NCI-H345 treated with DMSO at 0.1 percent for 48 hours (cell line): ENCODE data around the gene ARHGAP5.
A peak's percentile ranks its signal among the peaks of the same experiment; 100 is the strongest.
"Not testable (repeated sequence)": the region's sequence is repeated elsewhere in the genome, so short reads cannot be mapped to it uniquely, and the experiment has no call there.

ENCODE experiments used
- DNase-seq: peaks from one replicate; lab custom pipeline; 2025; ENCODE audit not compliant: unreplicated experiment; lab: John Stamatoyannopoulos, UW

Gene ARHGAP5

DNA sequence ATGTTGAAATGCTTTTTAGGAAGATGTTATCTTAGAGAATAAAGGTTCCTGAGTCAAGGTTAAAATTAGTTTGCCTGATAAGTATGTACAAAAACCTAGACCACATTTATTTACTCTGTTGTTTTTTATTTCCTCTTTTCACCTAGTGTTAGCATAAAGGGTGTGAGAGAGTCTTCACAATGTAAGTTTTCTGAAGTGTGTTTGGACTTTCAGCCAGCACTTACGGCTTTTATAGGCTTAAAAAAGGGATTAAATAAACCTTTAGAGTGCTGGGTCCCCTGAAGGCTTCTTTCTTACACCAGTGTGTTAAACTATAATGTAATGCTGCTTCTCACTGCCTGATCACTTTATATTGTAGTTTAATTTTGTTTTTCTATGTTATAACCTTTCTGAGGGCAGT, 27.2 kb downstream of the ARHGAP5 start:
- DNase-seq, result no peak

DNA sequence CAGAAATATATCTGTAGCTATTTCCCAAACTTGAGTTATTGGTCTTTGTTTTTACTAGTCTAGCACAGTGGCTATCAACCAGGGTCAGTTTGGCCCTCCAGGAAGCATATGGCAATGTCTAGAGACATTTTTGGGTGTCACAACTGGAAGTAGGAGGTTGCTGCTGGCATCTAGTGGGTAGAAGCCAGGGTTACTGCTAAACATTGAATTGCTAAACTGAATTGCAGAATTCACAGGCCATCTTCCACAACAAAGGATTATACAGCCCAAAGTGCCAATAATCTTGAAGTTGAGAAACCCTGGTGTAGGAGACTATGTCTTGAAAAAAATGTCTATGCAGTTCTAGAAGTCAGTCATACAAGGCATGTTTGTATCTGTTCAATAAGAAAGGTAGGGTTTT, 27.7 kb downstream of the ARHGAP5 start:
- DNase-seq, result no peak

DNA sequence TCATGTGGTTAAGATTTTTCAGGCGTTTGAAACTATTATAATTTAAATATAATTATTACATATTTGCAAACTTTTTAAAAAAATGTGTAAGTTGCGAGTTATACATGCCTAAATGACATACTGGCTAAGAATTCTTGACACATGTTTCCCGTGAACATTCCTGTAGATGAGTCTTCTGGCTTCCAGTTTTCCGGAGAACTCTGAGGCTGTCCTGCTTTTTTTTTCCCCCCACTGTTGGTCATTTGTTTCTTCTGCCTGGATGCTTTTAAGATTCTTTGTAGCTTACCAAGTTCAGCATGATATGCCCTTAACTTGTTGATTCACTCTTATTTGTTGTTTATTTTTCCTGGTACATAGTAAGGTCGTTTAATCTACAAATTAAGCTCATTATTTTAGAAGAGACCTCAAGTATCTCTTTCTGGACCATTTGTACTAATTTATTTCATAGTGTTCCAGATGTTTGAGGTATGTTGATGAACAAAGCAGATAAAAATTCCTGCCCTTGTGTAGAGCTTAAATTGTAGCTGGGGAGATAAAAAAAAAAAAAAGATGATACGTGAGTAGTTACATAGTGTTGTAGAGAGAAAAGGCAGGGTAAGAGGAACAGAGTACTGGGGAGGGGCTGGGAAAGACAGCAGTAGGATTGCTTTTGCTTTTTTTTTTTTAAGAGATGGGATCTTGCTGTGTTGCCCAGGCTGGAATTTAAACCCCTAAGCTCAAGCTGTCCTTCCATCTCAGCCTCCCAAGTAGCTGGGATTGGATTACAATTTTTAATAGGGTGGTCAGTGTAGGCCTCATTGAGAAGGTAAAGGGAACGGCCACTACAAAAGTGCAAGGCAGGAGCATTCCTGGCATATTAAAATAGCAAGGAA, 32.8 kb downstream of the ARHGAP5 start:
- DNase-seq, result no peak

DNA sequence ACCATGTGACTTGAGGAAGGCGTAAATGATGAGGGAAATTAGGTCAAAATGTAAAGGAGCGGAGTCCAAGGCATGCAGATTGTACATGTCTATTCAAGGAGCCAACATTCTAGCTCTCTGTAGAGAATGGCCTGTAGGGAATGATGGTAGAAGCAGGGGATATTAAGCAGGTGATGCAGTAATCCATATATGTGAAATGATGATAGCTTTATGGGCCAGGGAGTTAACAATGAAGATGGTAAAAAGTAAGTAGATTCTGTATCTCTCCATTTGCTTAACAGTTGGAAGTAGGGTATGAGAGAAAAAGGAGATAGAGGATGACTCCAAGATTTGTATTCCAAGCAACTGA, 33.4 kb downstream of the ARHGAP5 start:
- DNase-seq, result no peak

DNA sequence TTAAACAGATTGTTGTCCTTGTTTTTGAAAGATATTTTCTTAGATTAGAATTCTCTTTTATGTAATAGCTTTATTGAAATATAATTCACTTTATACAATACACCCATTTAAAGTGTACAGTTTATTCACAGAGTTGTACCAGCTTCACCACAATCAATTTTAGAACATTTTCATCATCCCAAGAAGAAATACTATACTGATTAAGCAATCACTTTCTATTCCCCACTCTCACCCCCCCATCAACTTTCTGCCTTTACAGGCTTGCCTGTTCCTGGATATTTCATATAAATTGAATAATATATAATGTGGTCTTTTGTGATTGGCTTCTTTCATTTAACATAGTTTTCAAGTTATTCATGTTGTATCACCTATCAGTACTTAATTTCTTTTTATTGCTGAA, 44.4 kb downstream of the ARHGAP5 start:
- no peak for DNase-seq

DNA sequence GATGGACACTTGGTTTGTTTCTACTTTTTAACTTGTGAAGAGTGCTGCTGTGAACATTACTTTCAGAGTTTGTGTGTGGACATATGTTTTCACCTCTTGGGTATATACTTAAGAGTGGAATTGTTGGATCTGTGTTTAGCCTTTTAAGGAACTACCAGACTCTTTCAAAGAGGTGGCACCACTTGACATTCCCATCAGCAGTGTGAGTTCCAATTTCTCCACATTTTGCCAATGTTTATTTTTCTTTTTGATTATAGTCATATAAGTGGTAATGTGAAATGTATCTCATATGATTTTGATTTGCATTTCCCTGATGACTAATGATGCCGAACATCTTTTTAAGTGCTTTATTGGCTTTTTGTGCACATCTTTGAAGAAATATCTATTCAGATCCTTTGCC, 44.8 kb downstream of the ARHGAP5 start:
- DNase-seq, result no peak

DNA sequence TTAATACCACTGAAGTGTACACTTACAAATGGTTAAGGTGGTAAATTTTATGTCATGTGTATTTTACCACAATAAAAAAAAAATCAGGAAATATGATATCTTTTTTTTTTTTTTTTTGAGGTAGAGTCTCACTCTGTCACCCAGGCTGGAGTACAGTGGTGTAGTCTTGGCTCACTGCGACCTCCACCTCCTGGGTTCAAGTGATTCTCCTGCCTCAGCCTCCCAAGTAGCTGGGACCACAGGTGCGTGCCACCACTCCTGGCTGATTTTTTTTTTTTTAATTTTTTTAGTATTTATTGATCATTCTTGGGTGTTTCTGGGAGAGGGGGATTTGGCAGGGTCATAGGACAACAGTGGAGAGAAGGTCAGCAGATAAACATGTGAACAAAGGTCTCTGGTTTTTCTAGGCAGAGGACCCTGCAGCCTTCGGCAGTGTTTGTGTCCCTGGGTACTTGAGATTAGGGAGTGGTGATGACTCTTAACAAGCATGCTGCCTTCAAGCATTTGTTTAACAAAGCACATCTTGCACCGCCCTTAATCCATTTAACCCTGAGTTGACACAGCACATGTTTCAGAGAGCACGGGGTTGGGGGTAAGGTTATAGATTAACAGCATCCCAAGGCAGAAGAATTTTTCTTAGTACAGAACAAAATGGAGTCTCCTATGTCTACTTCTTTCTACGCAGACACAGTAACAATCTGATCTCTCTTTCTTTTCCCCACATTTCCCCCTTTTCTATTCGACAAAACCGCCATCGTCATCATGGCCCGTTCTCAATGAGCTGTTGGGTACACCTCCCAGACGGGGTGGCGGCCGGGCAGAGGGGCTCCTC, 50.0 kb downstream of the ARHGAP5 start:
- DNase-seq, result not testable (repeated sequence)

DNA sequence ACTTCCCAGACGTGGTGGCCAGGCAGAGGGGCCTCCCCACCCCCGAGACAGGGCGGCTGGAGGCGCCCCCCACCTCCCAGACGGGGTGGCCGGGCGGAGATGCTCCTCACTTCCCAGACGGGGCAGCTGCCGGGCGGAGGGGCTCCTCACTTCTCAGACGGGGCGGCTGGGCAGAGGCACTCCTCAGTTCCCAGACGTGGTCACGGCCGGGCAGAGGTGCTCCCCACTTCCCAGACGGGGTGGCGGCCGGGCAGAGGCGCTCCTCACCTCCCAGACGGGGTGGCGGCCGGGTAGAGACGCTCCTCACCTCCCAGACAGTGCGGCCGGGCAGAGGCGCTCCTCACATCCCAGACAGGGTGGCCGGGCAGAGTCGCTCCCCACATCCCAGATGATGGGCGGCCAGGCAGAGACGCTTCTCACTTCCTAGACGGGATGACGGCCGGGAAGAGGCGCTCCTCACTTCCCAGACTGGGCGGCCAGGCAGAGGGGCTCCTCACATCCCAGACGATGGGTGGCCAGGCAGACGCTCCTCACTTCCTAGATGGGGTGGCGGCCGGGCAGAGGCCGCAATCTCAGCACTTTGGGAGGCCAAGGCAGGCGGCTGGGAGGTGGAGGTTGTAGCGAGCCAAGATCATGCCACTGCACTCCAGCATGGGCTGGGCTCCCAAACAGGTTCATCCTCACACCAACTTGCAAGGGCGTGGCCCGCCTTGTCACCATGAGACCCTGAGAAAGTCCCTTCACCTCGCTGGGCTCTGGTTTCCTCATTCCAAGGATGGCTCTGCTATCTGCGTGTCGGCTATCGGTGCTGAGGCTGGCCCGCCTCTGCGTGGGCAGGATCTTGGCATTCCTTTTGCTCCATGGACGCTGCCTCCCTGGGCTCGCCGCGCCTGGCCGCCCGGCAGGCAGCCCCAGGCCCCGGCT, 50.9 kb downstream of the ARHGAP5 start:
- DNase-seq, result not testable (repeated sequence)

DNA sequence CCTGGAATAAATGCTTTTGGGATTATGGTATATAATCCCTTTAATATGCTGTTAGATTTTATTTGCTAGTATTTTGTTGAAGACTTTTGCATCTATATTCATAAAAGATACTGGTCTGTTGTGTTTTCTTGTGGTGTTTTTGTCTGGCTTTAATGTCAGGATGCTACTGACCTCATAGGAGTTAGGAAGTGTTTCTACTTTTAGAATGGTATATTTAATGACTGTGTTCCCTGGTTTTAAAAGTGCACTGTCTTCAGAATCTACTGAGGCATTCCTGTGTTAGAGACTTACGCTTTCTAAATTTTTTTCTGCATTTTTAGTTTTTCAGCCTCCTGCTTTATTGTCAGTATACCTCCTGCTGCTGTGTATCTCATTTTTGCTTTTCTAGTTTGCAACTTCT, 51.6 kb downstream of the ARHGAP5 start:
- DNase-seq, result no peak

DNA sequence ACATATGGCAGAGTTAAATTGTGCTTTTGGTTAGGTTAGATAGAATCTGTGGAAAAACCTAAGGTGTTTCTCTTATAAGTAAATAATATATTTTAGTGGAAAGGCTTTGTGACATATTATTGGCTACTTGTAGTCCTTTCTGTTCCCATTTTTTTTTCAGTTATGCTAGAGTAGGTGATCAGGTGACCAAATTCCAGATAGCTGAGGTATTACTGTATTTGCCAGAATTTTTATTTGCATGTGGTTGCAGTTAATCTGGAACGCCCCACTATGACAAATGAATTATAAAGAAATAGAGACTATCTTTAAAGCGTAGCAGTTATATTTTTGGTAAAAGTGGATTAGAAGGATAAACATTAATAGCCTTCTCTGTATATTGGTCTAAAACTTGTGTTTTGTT, 52.0 kb downstream of the ARHGAP5 start:
- no peak for DNase-seq

DNA sequence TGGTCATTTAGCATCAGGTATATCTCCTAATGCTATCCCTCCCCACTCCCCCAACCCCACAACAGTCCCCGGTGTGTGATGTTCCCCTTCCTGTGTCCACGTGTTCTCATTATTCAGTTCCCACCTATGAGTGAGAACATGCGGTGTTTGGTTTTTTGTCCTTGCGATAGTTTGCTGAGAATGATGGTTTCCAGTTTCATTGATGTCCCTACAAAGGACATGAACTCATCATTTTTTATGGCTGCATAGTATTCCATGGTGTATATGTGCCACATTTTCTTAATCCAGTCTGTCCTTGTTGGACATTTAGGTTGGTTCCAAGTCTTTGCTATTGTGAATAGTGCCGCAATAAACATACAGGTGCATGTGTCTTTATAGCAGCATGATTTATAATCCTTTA, 54.6 kb downstream of the ARHGAP5 start:
- DNase-seq, result not testable (repeated sequence)

DNA sequence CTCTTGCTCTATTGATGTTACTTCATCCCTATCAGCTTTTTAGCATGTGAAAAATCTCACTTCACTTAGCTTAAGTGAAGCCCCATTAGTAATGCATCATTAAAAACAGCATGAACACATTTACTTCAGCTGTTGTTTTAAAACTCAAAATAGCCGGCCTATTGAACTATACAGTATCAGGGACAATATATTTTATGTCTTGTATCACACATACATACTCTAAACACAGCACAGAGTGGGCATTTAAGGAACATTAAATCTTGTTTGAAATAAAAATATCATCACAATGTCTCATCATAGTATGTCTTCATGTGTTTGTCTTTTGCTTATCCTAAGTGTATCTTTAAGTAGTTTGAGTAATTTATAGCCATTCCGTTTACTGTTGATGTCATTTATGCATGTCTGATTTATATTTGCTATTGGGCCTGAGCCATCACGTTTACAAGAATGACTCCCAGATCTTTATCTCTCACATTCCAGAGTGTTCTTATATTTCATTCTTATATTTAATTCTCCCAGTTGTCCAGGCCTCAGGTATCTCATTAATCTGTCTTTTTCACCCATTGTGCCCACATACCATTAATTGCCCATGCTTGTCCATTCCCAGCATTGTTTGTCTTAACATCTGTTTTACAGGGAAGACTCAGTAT, 57.5 kb downstream of the ARHGAP5 start:
- peak; percentile 43 for DNase-seq

DNA sequence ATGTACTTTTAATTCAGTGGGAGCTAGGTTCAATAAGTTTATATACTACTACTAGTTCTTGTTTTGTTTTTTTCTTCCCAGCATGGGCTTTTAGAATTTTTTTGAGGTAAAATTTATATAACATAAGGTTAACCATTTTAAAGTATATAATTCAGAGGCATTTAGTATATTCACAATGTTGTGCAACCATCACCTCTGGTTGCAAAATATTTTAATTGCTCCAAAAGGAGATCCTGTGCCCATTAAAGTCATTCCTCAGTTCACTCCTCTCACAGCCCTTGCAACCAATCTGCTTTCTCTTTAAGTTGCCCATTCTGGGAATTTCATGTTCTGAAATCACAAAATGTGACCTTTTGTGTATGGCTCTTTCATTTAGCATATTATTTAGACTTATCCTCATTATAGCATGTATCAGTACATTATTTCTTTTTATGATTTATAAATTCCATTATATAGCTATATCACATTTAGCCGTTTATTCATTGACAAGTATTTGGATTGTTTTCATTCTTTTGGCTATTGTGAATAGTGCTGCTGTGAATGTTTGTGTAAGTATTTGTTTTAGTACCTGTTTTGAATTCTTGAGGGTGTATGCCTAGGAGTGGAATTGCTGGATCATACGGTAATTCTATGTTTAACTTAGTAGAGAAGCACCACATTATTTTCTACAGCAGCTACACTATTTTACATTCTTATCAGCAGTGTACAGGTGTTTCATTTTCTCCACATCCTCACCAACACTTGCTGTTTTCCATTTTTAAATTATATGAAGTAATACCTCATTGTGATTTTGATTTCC, 59.1 kb downstream of the ARHGAP5 start:
- DNase-seq, result no peak

DNA sequence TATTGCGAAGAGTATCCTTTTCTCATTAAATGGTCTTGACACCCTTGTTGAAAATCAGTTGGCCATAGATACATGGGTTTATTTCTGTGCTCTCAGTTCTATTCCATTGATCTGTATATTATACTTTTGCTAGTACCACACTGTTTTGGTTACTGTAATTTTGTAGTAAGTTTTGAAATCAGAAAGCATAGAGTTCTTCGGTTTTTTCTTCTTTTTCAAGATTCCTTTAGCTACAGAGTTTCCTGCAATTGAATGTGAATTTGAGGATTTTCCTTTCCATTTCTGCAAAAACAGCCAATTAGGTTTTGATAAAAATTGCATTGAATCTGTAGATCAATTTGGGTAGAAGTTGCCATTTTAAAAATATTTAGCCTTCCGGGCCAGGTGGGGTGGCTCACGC, 60.2 kb downstream of the ARHGAP5 start:
- no peak for DNase-seq

DNA sequence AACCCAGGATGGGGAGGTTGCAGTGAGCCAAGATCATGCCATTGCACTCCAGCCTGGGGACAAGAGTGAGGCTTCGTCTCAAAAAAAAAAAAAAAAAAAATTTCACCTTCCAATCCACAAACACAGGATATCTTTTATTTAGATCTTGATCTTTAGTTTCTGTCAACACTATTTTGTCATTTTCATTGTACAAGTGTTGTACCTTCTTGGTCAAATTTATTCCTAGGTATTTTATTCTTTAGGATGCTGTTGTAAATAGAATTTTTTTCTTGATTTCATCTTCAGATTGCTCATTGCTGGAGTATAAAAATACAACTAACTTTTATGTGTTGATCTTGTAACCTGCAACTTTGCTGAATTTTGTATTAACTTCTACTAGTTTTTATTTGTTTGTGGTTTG, 60.8 kb downstream of the ARHGAP5 start:
- no peak for DNase-seq

DNA sequence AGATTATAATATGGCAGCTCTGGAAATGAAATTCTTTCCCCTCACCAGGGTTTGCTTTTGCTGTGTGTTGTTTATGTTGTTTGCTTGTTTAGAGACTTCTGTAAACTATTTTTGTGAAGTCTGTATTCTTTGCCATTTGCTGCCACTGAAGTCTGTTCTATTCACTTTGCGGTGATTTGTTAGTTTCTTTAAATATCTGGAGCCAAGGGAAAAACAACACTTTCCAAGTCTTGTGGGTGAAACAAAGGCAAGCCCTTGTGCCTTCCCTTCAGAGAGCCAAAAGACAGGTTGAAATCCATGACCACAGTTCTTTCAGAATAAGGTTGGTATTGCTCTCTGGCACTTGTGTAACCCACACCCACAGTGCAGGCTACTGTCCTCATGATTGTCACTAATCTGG, 65.2 kb downstream of the ARHGAP5 start:
- DNase-seq, result no peak

DNA sequence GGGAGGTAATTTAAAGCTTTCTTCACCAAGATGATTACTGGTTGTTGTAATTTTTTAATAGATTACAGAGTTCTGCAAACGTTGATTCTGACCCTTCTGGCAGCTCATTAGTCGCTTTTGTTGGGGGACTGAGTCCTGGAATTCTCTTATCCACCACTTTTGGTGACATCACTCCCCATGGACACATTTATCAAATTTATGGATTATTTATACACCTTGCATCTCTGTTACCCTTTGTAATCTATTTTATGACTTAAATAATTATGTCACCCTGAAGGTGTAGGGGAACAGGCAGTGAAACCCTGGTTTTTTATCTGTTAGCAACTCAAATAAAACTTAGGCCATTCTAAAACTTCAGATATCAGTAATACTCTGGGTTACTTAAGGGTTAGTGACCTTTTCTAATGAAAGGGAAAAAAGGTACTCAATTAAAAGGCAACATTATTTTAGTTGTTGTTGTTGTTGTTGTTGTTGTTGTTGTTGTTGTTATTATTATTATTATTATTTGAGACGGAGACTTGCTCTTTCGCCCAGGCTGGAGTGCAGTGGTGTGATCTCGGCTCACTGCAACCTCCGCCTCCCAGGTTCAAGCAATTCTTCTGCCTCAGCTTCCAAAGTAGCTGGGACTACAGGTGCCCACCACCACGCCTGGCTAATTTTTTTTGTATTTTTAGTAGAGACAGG, 65.8 kb downstream of the ARHGAP5 start:
- DNase-seq, result no peak

DNA sequence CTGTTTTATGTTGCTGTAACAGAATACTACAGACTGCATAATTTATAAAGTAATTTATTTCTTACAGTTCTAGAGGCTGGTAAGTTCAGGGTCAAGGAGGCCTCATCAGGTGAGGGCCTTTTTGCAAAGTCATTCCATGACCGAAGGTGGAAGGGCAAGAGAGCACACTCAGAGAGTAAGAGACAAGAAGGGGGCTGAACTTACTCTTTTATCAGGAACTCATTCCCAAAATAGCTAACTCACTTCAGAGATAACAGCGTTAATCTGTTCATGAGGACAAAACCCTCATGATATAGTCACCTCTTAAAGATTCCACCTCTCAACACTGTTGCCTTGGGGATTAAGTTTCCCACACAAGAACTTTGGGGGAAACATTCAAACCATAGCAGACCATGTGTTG, 73.3 kb downstream of the ARHGAP5 start:
- DNase-seq, result no peak

DNA sequence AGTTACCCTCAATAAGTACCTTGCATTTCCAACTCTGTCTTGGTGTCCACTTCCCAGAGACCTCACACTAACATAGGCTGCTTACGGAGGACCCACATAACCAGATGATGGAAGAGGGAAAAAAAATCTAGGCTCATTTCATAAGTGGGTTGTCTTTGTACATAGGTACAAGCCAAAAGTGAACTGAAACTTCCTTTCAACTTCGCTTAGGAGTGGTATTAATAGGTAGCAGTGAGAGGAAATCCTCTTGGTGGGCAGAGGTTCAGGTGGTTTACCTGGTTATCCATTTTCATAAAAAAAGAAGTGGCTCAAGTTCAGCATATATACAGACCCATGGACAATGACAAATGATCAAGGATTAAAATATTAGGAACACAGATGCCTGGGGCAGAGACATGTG, 88.9 kb downstream of the ARHGAP5 start:
- DNase-seq, result no peak
